HG03565 (cell line): Measurements from ENCODE around the gene HSPA1A.
A peak's percentile ranks its signal among the peaks of the same experiment; 100 is the strongest.
"Not testable (repeated sequence)": the region's sequence is repeated elsewhere in the genome, so short reads cannot be mapped to it uniquely, and the experiment has no call there.

Experiments used
- ATAC-seq: cut with Tn5 transposase; IDR thresholded peaks from one replicate; pipeline ENCODE4 v1.9.1; 2021; ENCODE audit warnings: mild to moderate bottlenecking, moderate library complexity; ENCODE audit not compliant: unreplicated experiment

HSPA1A gene

GRCh38 chr6:31781244-31782125 is 33.9 kb upstream of the HSPA1A start:
- no peak for ATAC-seq

- ATAC-seq, result no peak
Observed at GRCh38 chr6:31782126-31782855, 33.1 kb upstream of the HSPA1A start.

GRCh38 chr6:31784098-31784925 is 31.0 kb upstream of the HSPA1A start:
- no peak for ATAC-seq

- no peak for ATAC-seq
Observed at GRCh38 chr6:31785475-31785874, 29.9 kb upstream of the HSPA1A start.

- ATAC-seq, result no peak
Observed at GRCh38 chr6:31791324-31792089, 23.8 kb upstream of the HSPA1A start.

- ATAC-seq, result no peak
Observed at GRCh38 chr6:31792090-31792374, 23.3 kb upstream of the HSPA1A start.

GRCh38 chr6:31792761-31793171 is 22.6 kb upstream of the HSPA1A start:
- ATAC-seq, result no peak

GRCh38 chr6:31793927-31794245 is 21.5 kb upstream of the HSPA1A start:
- not testable (repeated sequence) for ATAC-seq

GRCh38 chr6:31794294-31794865 is 21.0 kb upstream of the HSPA1A start:
- no peak for ATAC-seq

GRCh38 chr6:31794866-31795615 is 20.3 kb upstream of the HSPA1A start:
- no peak for ATAC-seq

- ATAC-seq, result peak; percentile 63
Observed at GRCh38 chr6:31795616-31796298, 19.6 kb upstream of the HSPA1A start, which contains the start of gene VARS1. TSS of gene VARS1 (minus strand) at chr6:31795752. CDS start at chr6:31795217, 535 bp downstream.

GRCh38 chr6:31796993-31797385 is 18.4 kb upstream of the HSPA1A start:
- ATAC-seq, result no peak

GRCh38 chr6:31797588-31797987 is 17.8 kb upstream of the HSPA1A start:
- ATAC-seq, result no peak

- ATAC-seq, result no peak
Observed at GRCh38 chr6:31799781-31800180, 15.6 kb upstream of the HSPA1A start.

- ATAC-seq, result not testable (repeated sequence)
Observed at GRCh38 chr6:31801031-31801927, 14.1 kb upstream of the HSPA1A start.

GRCh38 chr6:31805939-31806469 is 9.3 kb upstream of the HSPA1A start:
- no peak for ATAC-seq

- ATAC-seq, result peak; percentile 72
Observed at GRCh38 chr6:31806470-31807272, 8.7 kb upstream of the HSPA1A start, which contains the start of gene LSM2. TSS of gene LSM2 (minus strand) at chr6:31806966. CDS start at chr6:31806757, 209 bp downstream.
